Mesothelial cell of epicardium (in vitro differentiated cells): ENCODE results near the gene APP. TPM values are rescaled to one million over a fixed set of nuclear protein-coding genes. Genes with fewer than 3 reads are reported as not detected.

Source experiments
- DNase-seq, 2 experiments: peaks; one replicate each; pipeline ENCODE4 v3.0.0; 2021; ENCODE audit warnings: low spot score in 2 of 2; ENCODE audit not compliant: unreplicated experiment in 2 of 2
- H3K27ac Mint-ChIP-seq: 2 replicates; pipeline ENCODE4 v1.8.0; 2021; ENCODE audit warnings: mixed read lengths
- H3K27me3 Mint-ChIP-seq: 2 replicates; pipeline ENCODE4 v1.8.0; 2021; ENCODE audit warnings: low read depth, mixed read lengths
- H3K36me3 Mint-ChIP-seq: 2 replicates; pipeline ENCODE4 v1.8.0; 2021; ENCODE audit warnings: mixed read lengths
- H3K4me1 Mint-ChIP-seq: 2 replicates; pipeline ENCODE4 v1.8.0; 2021; ENCODE audit warnings: mixed read lengths
- H3K4me3 Mint-ChIP-seq: 2 replicates; pipeline ENCODE4 v1.8.0; 2021; ENCODE audit warnings: mild to moderate bottlenecking, moderate library complexity, mixed read lengths
- H3K9me3 Mint-ChIP-seq: 2 replicates; pipeline ENCODE4 v1.8.0; 2021; ENCODE audit warnings: mixed read lengths
- CTCF ChIP-seq: fragments of 200-600 bp; sonication (generic); IDR thresholded peaks from one replicate; pipeline ENCODE4 v1.5.0; 2021; ENCODE audit warnings: antibody characterized with exemption; ENCODE audit not compliant: unreplicated experiment
- total RNA-seq: library from RNA; stranded (reverse); gene quantifications from 3 replicates; pipeline ENCODE4 v1.2.1, GENCODE V29; 2021

The APP gene
- total RNA-seq, 1 donor from 2014 or later: 495 TPM

GRCh38 chr21:25936776-25937175 lies 233.8 kb downstream of the APP start:
- H3K27me3 Mint-ChIP-seq: no peaks in the 10 kb centered on the region
- TF ChIP-seq CTCF: no peak

DNA sequence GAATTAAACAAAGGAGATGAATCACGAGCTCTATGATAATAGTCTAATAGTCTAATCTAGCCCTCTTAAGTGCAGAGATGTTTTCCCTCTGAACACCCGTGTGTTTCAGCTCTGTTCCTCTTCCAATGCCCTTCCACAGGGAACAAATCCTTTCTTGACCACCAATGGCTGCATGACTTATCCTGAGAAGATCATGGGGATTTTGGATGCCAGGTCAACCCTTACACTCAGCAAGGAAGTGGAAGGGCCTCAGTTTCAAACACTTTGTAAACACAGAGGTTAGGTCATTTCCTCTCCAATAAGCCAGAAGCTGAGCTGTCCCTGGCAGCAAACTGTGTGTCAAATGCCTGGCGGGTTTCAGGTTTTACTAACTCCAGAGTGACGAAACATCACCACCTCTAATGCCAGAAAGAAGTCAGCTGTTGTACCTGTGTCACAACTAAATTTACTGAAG lies 235.8 kb downstream of the APP start:
- no peak for TF ChIP-seq CTCF
- DNase-seq: no peak
- Mint-ChIP-seq H3K9me3 (peaks cover 6% of the 10 kb centered on the region), H3K27me3 (no peaks in the 10 kb centered on the region), H3K4me1 (peaks cover 32% of the 10 kb centered on the region), H3K4me3 (no peak overlapping the region), H3K27ac (peak overlapping the region; percentile 68), H3K36me3 (peaks cover 24% of the 10 kb centered on the region)

More at GRCh38 chr21:25936776-25937175, 233.8 kb downstream of the APP start:
- DNase-seq: no peak
- H3K36me3 Mint-ChIP-seq: peaks cover 20% of the 10 kb centered on the region
- peaks cover 6% of the 10 kb centered on the region for H3K9me3 Mint-ChIP-seq
- H3K4me3 Mint-ChIP-seq: no peak overlapping the region
- peaks cover 23% of the 10 kb centered on the region for H3K4me1 Mint-ChIP-seq
- H3K27ac Mint-ChIP-seq: no peak overlapping the region

GRCh38 chr21:25934130-25934529 lies 236.4 kb downstream of the APP start:
- DNase-seq: no peak
- H3K4me1 Mint-ChIP-seq: peaks cover 27% of the 10 kb centered on the region
- H3K9me3 Mint-ChIP-seq: peaks cover 6% of the 10 kb centered on the region
- TF ChIP-seq CTCF: no peak
- H3K27ac Mint-ChIP-seq: peak overlapping the region; percentile 17
- H3K4me3 Mint-ChIP-seq: no peak overlapping the region
- H3K27me3 Mint-ChIP-seq: no peaks in the 10 kb centered on the region
- H3K36me3 Mint-ChIP-seq: peaks cover 24% of the 10 kb centered on the region

DNA sequence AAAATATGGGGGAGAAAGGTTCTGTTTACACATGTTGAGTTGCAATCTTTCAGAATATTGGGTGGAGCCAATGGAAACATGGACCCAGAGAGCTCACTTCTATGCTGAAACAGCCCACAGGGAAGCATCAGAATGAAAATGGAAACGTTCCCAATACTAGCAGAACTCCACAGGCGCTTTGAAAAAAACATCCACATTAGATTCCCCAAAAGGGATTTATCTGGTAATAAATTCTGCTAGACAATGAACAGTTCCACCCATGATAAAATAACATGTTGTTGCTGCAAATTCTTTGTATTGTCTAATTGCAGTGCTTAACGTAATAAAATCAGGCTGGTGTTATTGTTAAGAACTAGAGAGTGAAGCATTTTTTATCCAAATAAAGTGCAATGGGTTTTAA lies 238.8 kb downstream of the APP start:
- no peak overlapping the region for H3K27ac Mint-ChIP-seq

DNA sequence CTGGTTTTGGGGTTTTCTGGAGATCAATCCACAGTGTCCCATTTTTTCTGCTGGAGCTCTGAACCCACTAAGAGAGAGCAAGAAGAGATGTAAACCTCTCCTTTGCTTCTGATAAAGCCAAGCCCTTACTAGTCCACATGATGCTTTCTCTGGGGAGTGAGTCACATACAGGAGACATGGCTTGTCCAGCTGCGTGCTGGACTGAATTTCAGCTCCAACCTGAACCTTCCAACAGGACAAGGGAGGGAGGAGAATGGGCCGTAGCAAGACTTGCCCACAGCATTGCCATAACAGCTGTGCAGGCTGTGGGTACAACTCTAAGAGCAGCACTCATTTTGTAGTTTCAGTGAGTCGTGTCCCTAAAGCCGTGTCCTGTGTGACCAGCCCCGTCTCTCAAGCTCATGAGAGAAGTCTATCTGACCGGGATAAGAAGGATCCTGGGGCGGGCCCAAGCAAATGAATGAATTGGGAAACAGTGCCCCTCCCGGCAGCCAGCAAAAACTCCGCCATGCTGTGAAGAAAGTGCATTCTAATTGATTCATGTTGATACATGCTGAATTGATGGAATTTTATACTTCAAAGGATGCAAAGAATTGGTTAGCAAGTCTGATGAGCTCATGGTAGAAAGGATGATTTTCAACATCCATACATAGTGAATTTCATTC lies 240.6 kb downstream of the APP start:
- Mint-ChIP-seq H3K9me3 (peaks cover 7% of the 10 kb centered on the region), H3K4me1 (peaks cover 23% of the 10 kb centered on the region), H3K27me3 (no peaks in the 10 kb centered on the region), H3K36me3 (peaks cover 37% of the 10 kb centered on the region), H3K4me3 (no peak overlapping the region), H3K27ac (peak overlapping the region; percentile 30)
- TF ChIP-seq CTCF: no peak
- DNase-seq: no peak

More for the DNA sequence above, 238.8 kb downstream of the APP start:
- TF ChIP-seq CTCF: no peak
- peaks cover 6% of the 10 kb centered on the region for H3K9me3 Mint-ChIP-seq
- H3K27me3 Mint-ChIP-seq: no peaks in the 10 kb centered on the region
- H3K4me1 Mint-ChIP-seq: peaks cover 23% of the 10 kb centered on the region
- no peak for DNase-seq
- peaks cover 31% of the 10 kb centered on the region for H3K36me3 Mint-ChIP-seq
- H3K4me3 Mint-ChIP-seq: no peak overlapping the region
